Measurements from ENCODE around the gene SPTBN4.
A peak's percentile ranks its signal among the peaks of the same experiment; 100 is the strongest.
"Not testable (repeated sequence)": the region's sequence is repeated elsewhere in the genome, so short reads cannot be mapped to it uniquely, and the experiment has no call there.

Gene SPTBN4

GRCh38 chr19:40590464-40591265, 123.9 kb downstream of the SPTBN4 start:
- no peak for DNase-seq

GRCh38 chr19:40591724-40592123, 124.9 kb downstream of the SPTBN4 start:
- not testable (repeated sequence) for DNase-seq

- DNase-seq: no peak
These were observed 125.4 kb downstream of the SPTBN4 start for GRCh38 chr19:40592170-40592569.

- no peak for DNase-seq
These were observed 127.5 kb downstream of the SPTBN4 start for GRCh38 chr19:40594255-40594654.

- no peak for DNase-seq
These were observed 127.9 kb downstream of the SPTBN4 start for GRCh38 chr19:40594657-40595091.

- DNase-seq: peak; percentile 32
These were observed 130.0 kb downstream of the SPTBN4 start for GRCh38 chr19:40596608-40597328.

GRCh38 chr19:40597329-40597838, 130.6 kb downstream of the SPTBN4 start:
- no peak for DNase-seq

- peak; percentile 75 for DNase-seq
These were observed 131.5 kb downstream of the SPTBN4 start for GRCh38 chr19:40598121-40598917.

GRCh38 chr19:40598918-40599307, 132.1 kb downstream of the SPTBN4 start:
- no peak for DNase-seq

- DNase-seq: no peak
These were observed 132.6 kb downstream of the SPTBN4 start for GRCh38 chr19:40599331-40599901.

GRCh38 chr19:40599902-40600569, 133.2 kb downstream of the SPTBN4 start:
- no peak for DNase-seq

GRCh38 chr19:40600570-40601133, 133.9 kb downstream of the SPTBN4 start:
- DNase-seq: no peak

- peak; percentile 22 for DNase-seq
These were observed 134.6 kb downstream of the SPTBN4 start, which contains the start of gene LTBP4 for GRCh38 chr19:40601134-40601974. TSS of gene LTBP4 (plus strand) at chr19:40601369. CDS start at chr19:40601388, 19 bp downstream.

- DNase-seq: no peak
These were observed 136.2 kb downstream of the SPTBN4 start for GRCh38 chr19:40603071-40603388.

- DNase-seq: peak; percentile 98
These were observed 136.8 kb downstream of the SPTBN4 start for GRCh38 chr19:40603389-40604170.

- no peak for DNase-seq
These were observed 137.4 kb downstream of the SPTBN4 start for GRCh38 chr19:40604171-40604646.

- no peak for DNase-seq
These were observed 137.9 kb downstream of the SPTBN4 start for GRCh38 chr19:40604647-40605215.

GRCh38 chr19:40605216-40605971, 138.6 kb downstream of the SPTBN4 start:
- peak; percentile 86 for DNase-seq

Data from CD4-positive, alpha-beta T cell treated with Interferon gamma for 1 hour (primary cell).